HG03439 (cell line): ENCODE data around the gene GPC6.
"Not testable (repeated sequence)": the region's sequence is repeated elsewhere in the genome, so short reads cannot be mapped to it uniquely, and the experiment has no call there.

Experiments
- ATAC-seq: cut with Tn5 transposase; IDR thresholded peaks from one replicate; pipeline ENCODE4 v1.9.1; 2021; ENCODE audit warnings: mild to moderate bottlenecking, moderate library complexity; ENCODE audit not compliant: unreplicated experiment

The GPC6 gene

GRCh38 chr13:93422980-93423543 is 196.5 kb downstream of the GPC6 start:
- ATAC-seq, result no peak

- ATAC-seq, result no peak
Observed at GRCh38 chr13:93425411-93425810, 198.8 kb downstream of the GPC6 start.

- ATAC-seq, result no peak
Observed at GRCh38 chr13:93430381-93430780, 203.8 kb downstream of the GPC6 start.

- ATAC-seq, result no peak
Observed at GRCh38 chr13:93435651-93436050, 209.0 kb downstream of the GPC6 start.

GRCh38 chr13:93437081-93437480 is 210.5 kb downstream of the GPC6 start:
- no peak for ATAC-seq

- ATAC-seq, result no peak
Observed at GRCh38 chr13:93446238-93446637, 219.6 kb downstream of the GPC6 start.

- no peak for ATAC-seq
Observed at GRCh38 chr13:93450191-93450621, 223.6 kb downstream of the GPC6 start.

- no peak for ATAC-seq
Observed at GRCh38 chr13:93450761-93451160, 224.2 kb downstream of the GPC6 start.

- not testable (repeated sequence) for ATAC-seq
Observed at GRCh38 chr13:93454676-93455235, 228.1 kb downstream of the GPC6 start.

- ATAC-seq, result no peak
Observed at GRCh38 chr13:93455861-93456260, 229.3 kb downstream of the GPC6 start.

- no peak for ATAC-seq
Observed at GRCh38 chr13:93460005-93460404, 233.4 kb downstream of the GPC6 start.

- no peak for ATAC-seq
Observed at GRCh38 chr13:93462151-93462550, 235.5 kb downstream of the GPC6 start.

- ATAC-seq, result no peak
Observed at GRCh38 chr13:93466502-93467036, 240.0 kb downstream of the GPC6 start.

GRCh38 chr13:93467175-93467574 is 240.6 kb downstream of the GPC6 start:
- no peak for ATAC-seq

- no peak for ATAC-seq
Observed at GRCh38 chr13:93468433-93468832, 241.8 kb downstream of the GPC6 start.

- ATAC-seq, result no peak
Observed at GRCh38 chr13:93472296-93472695, 245.7 kb downstream of the GPC6 start.

GRCh38 chr13:93472814-93473296 is 246.2 kb downstream of the GPC6 start:
- ATAC-seq, result no peak

GRCh38 chr13:93473441-93474270 is 247.0 kb downstream of the GPC6 start:
- ATAC-seq, result no peak

GRCh38 chr13:93476175-93476574 is 249.6 kb downstream of the GPC6 start:
- ATAC-seq, result no peak

- ATAC-seq, result no peak
Observed at GRCh38 chr13:93477238-93477637, 250.6 kb downstream of the GPC6 start.

GRCh38 chr13:93480553-93481106 is 254.0 kb downstream of the GPC6 start:
- ATAC-seq, result no peak
